ENCODE measurements around the gene NPM3. TPM values are rescaled to one million over a fixed set of nuclear protein-coding genes. Genes with fewer than 3 reads are reported as not detected.

The NPM3 gene
- total and polyA plus RNA-seq, 2 of the 8 experiments (the other 6 are each of a cell fraction or from before 2014, with no cell fraction given) = 127 to 175 TPM

DNA sequence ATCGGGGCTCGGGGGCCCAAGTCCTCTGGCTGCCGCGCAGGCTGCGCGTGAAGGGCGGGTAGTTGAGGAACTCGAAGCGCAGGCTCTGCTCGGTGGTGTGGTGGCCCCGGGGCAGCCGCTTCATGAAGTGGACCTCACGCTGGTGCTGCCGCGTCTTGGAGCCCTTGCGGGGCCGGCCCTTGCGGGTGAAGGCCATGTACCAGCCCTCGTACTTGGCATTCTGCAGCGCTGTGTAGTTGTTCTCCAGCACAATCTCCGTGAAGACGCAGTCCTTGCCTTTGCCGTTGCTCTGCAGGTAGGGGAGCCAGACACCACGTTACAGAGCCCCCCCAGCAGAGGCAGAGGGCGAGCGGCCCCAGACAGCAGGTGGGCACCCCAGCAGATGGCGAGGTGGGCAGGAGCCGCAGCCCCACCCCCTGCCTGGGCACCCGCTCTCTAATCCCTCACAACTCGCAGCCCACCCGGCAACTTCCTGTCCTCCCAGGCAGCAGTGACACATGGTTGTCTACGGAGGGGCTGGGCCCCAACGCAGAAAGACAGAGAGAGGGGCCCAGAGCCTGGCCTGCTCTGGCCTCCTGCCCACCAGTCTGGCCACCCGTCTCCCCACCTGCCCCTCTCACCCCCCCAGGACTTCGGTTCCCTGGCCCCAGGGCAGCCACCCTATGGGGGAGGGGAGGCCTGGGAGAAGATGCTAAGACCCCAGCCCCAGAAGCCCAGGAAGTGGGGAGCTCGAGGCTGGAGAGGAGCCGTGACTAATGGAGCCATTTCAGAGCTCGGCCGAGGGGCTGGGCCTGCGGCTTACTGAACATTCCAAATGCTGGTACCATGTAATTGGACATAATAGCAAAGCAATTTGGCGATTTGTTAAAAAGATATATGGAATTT is 12.7 kb downstream of the NPM3 start:
- Histone ChIP-seq H3K23me2 (ENCODE audit: low read depth, low read length) (no peaks in the 10 kb centered on the region), H2BK5ac (ENCODE audit: low read depth, low read length) (no peak overlapping the region; the same call in 1 of the 2 replicates), H3K56ac (replicated peaks; ENCODE audit: insufficient read length, low read depth, low read length) (no peak overlapping the region), H2AK5ac (ENCODE audit: low read depth, low read length) (no peak overlapping the region), H3K4me1 (replicated peaks in 1 of 4; ENCODE audit: control insufficient read depth in 3 of 4, insufficient read depth in 4 of 4, low read length in 3 of 4) (peaks cover 16 to 32% (median 26%) of the 10 kb centered on the region in 4 experiments), H3K4ac (replicated peaks; ENCODE audit: insufficient read length, low read depth, low read length) (no peak overlapping the region), H2BK12ac (ENCODE audit: low read depth, low read length) (no peak overlapping the region), H2BK15ac (ENCODE audit: low read length) (no peak overlapping the region), H3K27ac (ENCODE audit: low read depth, low read length) (no peak overlapping the region), H4K20me1 (replicated peaks in 1 of 2; ENCODE audit: control insufficient read depth in 1 of 2, insufficient read depth in 2 of 2, low read length in 2 of 2) (peaks cover 0 to 3% of the 10 kb centered on the region in 2 experiments), H3K79me1 (ENCODE audit: low read depth, low read length) (no peaks in the 10 kb centered on the region), H3K9me3 (ENCODE audit: insufficient read depth in 2 of 2, low read depth in 1 of 2, low read length in 1 of 2) (no peaks in the 10 kb centered on the region), H2BK20ac (ENCODE audit: low read length) (no peak overlapping the region), H3K36me3 (ENCODE audit: control insufficient read depth in 2 of 4, insufficient read depth in 4 of 4, low read length in 3 of 4) (no peaks in the 10 kb centered on the region), H3K9ac (replicated peaks in 1 of 4; ENCODE audit: extremely low read depth in 1 of 4, low read depth in 3 of 4, low read length in 3 of 4) (no peak overlapping the region), H3K14ac (ENCODE audit: insufficient read length) (no peak overlapping the region), H3K18ac (ENCODE audit: extremely low read depth, low read length) (no peak overlapping the region; the same call in 1 of the 2 replicates), H2AFZ (ENCODE audit: low read length) (no peak overlapping the region), H3K4me3 (ENCODE audit: extremely low read depth in 1 of 4, insufficient read depth in 2 of 4, low read depth in 3 of 4, low read length in 4 of 4) (no peak overlapping the region), H4K91ac (replicated peaks; ENCODE audit: insufficient read length, low read length) (no peak overlapping the region), H3K27me3 (replicated peaks in 1 of 4; ENCODE audit: control insufficient read depth in 3 of 4, extremely low read depth in 1 of 4, insufficient read depth in 3 of 4, low read length in 3 of 4) (peaks cover 24 to 45% (median 42%) of the 10 kb centered on the region in 4 experiments), H3K4me2 (ENCODE audit: insufficient read depth in 1 of 2, low read depth in 2 of 2, low read length in 2 of 2) (no peak overlapping the region), H3K23ac (ENCODE audit: insufficient read length) (no peak overlapping the region), H2BK120ac (replicated peaks; ENCODE audit: low read depth, low read length) (no peak overlapping the region), H3K79me2 (ENCODE audit: control insufficient read depth in 1 of 2, insufficient read depth in 2 of 2, low read length in 2 of 2) (no peaks in the 10 kb centered on the region), H4K8ac (ENCODE audit: extremely low read depth, insufficient read depth, low read length) (no peak overlapping the region; the same call in 1 of the 2 replicates), H4K5ac (ENCODE audit: insufficient read length, low read depth, low read length) (no peak overlapping the region)
- FAIRE-seq (no peak), DNase-seq (ENCODE audit: low read depth in 1 of 2, low spot score in 2 of 2) (no peak)
- ChIA-PET CTCF (ENCODE audit: partially characterized antibody) (interaction anchor here (0.5 to 9.2 kb wide), 13 partner anchors 8 to 171 kb away, joined by 3 to 100 read pairs (median 4); partner anchors contain the start of gene NPM3), POLR2A (ENCODE audit: partially characterized antibody) (interaction anchor here (1.2 to 4.7 kb wide), 2 partner anchors 10 to 48 kb away, joined by 5 to 19 read pairs; partner anchors contain the start of gene OGA)
- TF ChIP-seq ZNF274 (IDR thresholded peaks at IDR 0.05; ENCODE audit: borderline replicate concordance, extremely low read depth, low read length) (no peak), CHD2 (IDR thresholded peaks at IDR 0.05; ENCODE audit: low read length) (no peak), SP1 (IDR thresholded peaks at IDR 0.05; ENCODE audit: low read depth, low read length) (no peak), TEAD4 (IDR thresholded peaks at IDR 0.05; ENCODE audit: low read depth, low read length) (no peak), RNF2 (IDR thresholded peaks at IDR 0.05; ENCODE audit: borderline replicate concordance, low read depth, low read length, missing control alignments, poor library complexity, severe bottlenecking) (no peak), NRF1 (IDR thresholded peaks at IDR 0.05; ENCODE audit: low read depth, low read length) (no peak), RAD21 (IDR thresholded peaks at IDR 0.05 in 1 of 2, conservative IDR thresholded peaks at IDR 0.05 in 1 of 2; ENCODE audit: low read depth in 2 of 2, low read length in 2 of 2) (no peak), MAFK (IDR thresholded peaks at IDR 0.05; ENCODE audit: low read depth, low read length) (no peak), POLR2AphosphoS5 (IDR thresholded peaks at IDR 0.05; ENCODE audit: low read depth, low read length) (no peak), FOSL1 (IDR thresholded peaks at IDR 0.05; ENCODE audit: insufficient read depth, low read depth, low read length) (no peak)
- TF ChIP-seq, protein P1, sequence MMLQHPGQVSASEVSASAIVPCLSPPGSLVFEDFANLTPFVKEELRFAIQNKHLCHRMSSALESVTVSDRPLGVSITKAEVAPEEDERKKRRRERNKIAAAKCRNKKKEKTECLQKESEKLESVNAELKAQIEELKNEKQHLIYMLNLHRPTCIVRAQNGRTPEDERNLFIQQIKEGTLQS (IDR thresholded peaks at IDR 0.05; ENCODE audit: insufficient read depth, low read depth, low read length) = no peak
- WGBS, 2 experiments (ENCODE audit: extremely low coverage in 1 of 2, insufficient coverage in 1 of 2, insufficient read length in 1 of 2, insufficient replicate concordance in 2 of 2, low coverage in 1 of 2, low lambda C conversion rate in 2 of 2, missing lambda C conversion rate in 1 of 2) = 89% methylated on average over 36 of the region's 41 CpGs; no CpG with 5 or more reads in 1 of the 2 experiments

All from H1 (cell line).